GM12878 (cell line): ENCODE results near the gene CACNA1E. TPM values are rescaled to one million over a fixed set of nuclear protein-coding genes. Genes with fewer than 3 reads are reported as not detected.

Experiments used
- ATAC-seq: fragments of 200-7000 bp; cut with Tn5 transposase; 3 replicates; pipeline ENCODE4 v1.9.1; 2020; ENCODE audit warnings: mild to moderate bottlenecking, moderate library complexity
- BruUV-seq: library from RNA; stranded (reverse); fragments of 400-500 nt; replicated peaks from 2 replicates; lab custom pipeline; 2021; lab: Mats Ljungman, UMichigan
- CTCF ChIA-PET: fragments of 300-600 bp; sonication (Branson Sonifier 250); formaldehyde crosslinking; extraction: SDS; loops from one replicate; lab custom pipeline; 2021; ENCODE audit warnings: inconsistent platforms; lab: Yijun Ruan, JAX
- POLR2A ChIA-PET: fragments of 350-600 bp; formaldehyde crosslinking; extraction: SDS; loops from one replicate; lab custom pipeline; 2021; ENCODE audit warnings: inconsistent platforms; lab: Charles Lee
- RAD21 ChIA-PET: fragments of 300-600 bp; sonication (Branson Sonifier 250); formaldehyde crosslinking; loops from one replicate; lab custom pipeline; 2023; ENCODE audit warnings: antibody characterized with exemption; ENCODE audit not compliant: unreplicated experiment; lab: Charles Lee
- SMC1A ChIA-PET: fragments of 300-600 bp; sonication (Branson Sonifier 250); formaldehyde crosslinking; loops from one replicate; lab custom pipeline; 2023; ENCODE audit not compliant: unreplicated experiment, uncharacterized antibody; lab: Charles Lee
- DNase-seq: peaks from one replicate; pipeline ENCODE4 v3.0.0-alpha.2; 2011; ENCODE audit warnings: low read depth, low spot score
- FAIRE-seq: peaks from 3 replicates; lab custom pipeline; 2011; peaks lifted over from hg19 to GRCh38; lab: Jason Lieb, UNC
- H2AFZ ChIP-seq: 2 replicates; pipeline ENCODE4 v1.6.0; 2011; ENCODE audit warnings: low read depth, low read length, control low read depth; ENCODE audit not compliant: control insufficient read depth
- H3K27ac ChIP-seq: 2 replicates; pipeline ENCODE4 v1.5.1; 2011; ENCODE audit warnings: control low read depth; ENCODE audit not compliant: control insufficient read depth, insufficient read depth
- H3K27me3 ChIP-seq, 2 experiments: replicated peaks in 1 of 2; 2 replicates each; pipeline versions ENCODE4 v1.6.0 to v1.6.1; 2011; ENCODE audit warnings: low read length in 1 of 2; ENCODE audit not compliant: control insufficient read depth in 2 of 2, insufficient read depth in 2 of 2
- H3K36me3 ChIP-seq, 2 experiments: 2 replicates each; pipeline ENCODE4 v1.5.1; 2011; ENCODE audit warnings: low read length in 1 of 2; ENCODE audit not compliant: control insufficient read depth in 2 of 2, insufficient read depth in 2 of 2
- H3K4me1 ChIP-seq: 2 replicates; pipeline ENCODE4 v1.6.1; 2011; ENCODE audit warnings: mild to moderate bottlenecking, low read length, moderate library complexity, mixed read lengths; ENCODE audit not compliant: control insufficient read depth, insufficient read depth
- H3K4me2 ChIP-seq: 2 replicates; pipeline ENCODE4 v1.6.0; 2011; ENCODE audit warnings: control low read depth; ENCODE audit not compliant: control insufficient read depth, insufficient read depth
- H3K4me3 ChIP-seq: fragments of 200-600 bp; sonication (generic); 2 replicates; pipeline ENCODE4 v1.5.1; 2016
- H3K79me2 ChIP-seq: 2 replicates; pipeline ENCODE4 v1.6.0; 2011; ENCODE audit warnings: low read length; ENCODE audit not compliant: control insufficient read depth, insufficient read depth
- H3K9ac ChIP-seq: 2 replicates; pipeline ENCODE4 v1.8.0; 2011; ENCODE audit warnings: low read length, control low read depth, mixed read lengths; ENCODE audit not compliant: control insufficient read depth, insufficient read depth
- H3K9me3 ChIP-seq: replicated peaks from 3 replicates; pipeline ENCODE4 v1.5.1; 2011; ENCODE audit warnings: mild to moderate bottlenecking, low read length; ENCODE audit not compliant: control insufficient read depth, insufficient read depth
- H4K20me1 ChIP-seq: 2 replicates; pipeline ENCODE4 v1.6.0; 2011; ENCODE audit not compliant: control insufficient read depth, insufficient read depth
- CHD4 ChIP-seq: fragments of 200-600 bp; sonication (generic); IDR thresholded peaks from 2 replicates; pipeline ENCODE4 v1.6.1; 2016; ENCODE audit warnings: mild to moderate bottlenecking
- DPF2 ChIP-seq: fragments of 450-650 bp; IDR thresholded peaks from 2 replicates; pipeline ENCODE4 v1.6.1; 2017; ENCODE audit warnings: mild to moderate bottlenecking
- IKZF2 ChIP-seq, 2 experiments: fragments of 450-650 bp; IDR thresholded peaks; 2 replicates each; pipeline ENCODE4 v1.6.1; 2017; ENCODE audit warnings: mild to moderate bottlenecking in 2 of 2, moderate library complexity in 2 of 2
- KAT2A ChIP-seq: conservative IDR thresholded peaks from 2 replicates; pipeline ENCODE4 v1.6.1; 2011; ENCODE audit warnings: low read depth, low read length; ENCODE audit not compliant: control insufficient read depth
- MLLT1 ChIP-seq: fragments of 450-650 bp; IDR thresholded peaks from 2 replicates; pipeline ENCODE4 v1.6.1; 2016; ENCODE audit warnings: mild to moderate bottlenecking
- NFXL1 ChIP-seq: fragments of 450-650 bp; IDR thresholded peaks from 2 replicates; pipeline ENCODE4 v1.6.1; 2017; ENCODE audit warnings: antibody characterized with exemption, mild to moderate bottlenecking, borderline replicate concordance
- PAX5 ChIP-seq: IDR thresholded peaks from 2 replicates; pipeline ENCODE4 v1.6.1; 2011; ENCODE audit warnings: low read depth, low read length, borderline replicate concordance
- POLR2AphosphoS5 ChIP-seq: IDR thresholded peaks from 2 replicates; pipeline ENCODE4 v1.6.1; 2011; ENCODE audit warnings: mild to moderate bottlenecking, low read length, inconsistent platforms
- RB1 ChIP-seq: fragments of 450-650 bp; formaldehyde crosslinking; IDR thresholded peaks from 2 replicates; pipeline ENCODE4 v1.6.1; 2017; ENCODE audit warnings: mild to moderate bottlenecking, borderline replicate concordance
- SIN3A ChIP-seq: IDR thresholded peaks from 2 replicates; pipeline ENCODE4 v1.6.1; 2012; ENCODE audit warnings: low read depth, low read length, improper control_type of control experiment
- SREBF1 ChIP-seq: IDR thresholded peaks from 2 replicates; pipeline ENCODE4 v1.6.1; 2012; ENCODE audit warnings: mild to moderate bottlenecking, low read length
- STAT3 ChIP-seq: IDR thresholded peaks from 2 replicates; pipeline ENCODE4 v1.6.1; 2011; ENCODE audit warnings: low read depth, low read length, improper control_type of control experiment
- ZNF384 ChIP-seq: IDR thresholded peaks from 2 replicates; pipeline ENCODE4 v1.6.1; 2012; ENCODE audit warnings: low read depth, mild to moderate bottlenecking, low read length, improper control_type of control experiment, borderline replicate concordance
- ZNF592 ChIP-seq: fragments of 450-650 bp; IDR thresholded peaks from 2 replicates; pipeline ENCODE4 v1.6.1; 2017; ENCODE audit warnings: mild to moderate bottlenecking, moderate library complexity
- ZSCAN29 ChIP-seq: fragments of 450-650 bp; IDR thresholded peaks from 2 replicates; pipeline ENCODE4 v1.6.1; 2017; ENCODE audit warnings: mild to moderate bottlenecking, moderate library complexity
- ZZZ3 ChIP-seq: IDR thresholded peaks from 2 replicates; pipeline ENCODE4 v1.6.1; 2011; ENCODE audit warnings: low read depth; ENCODE audit not compliant: control insufficient read depth, insufficient read length
- WGBS: methylation state at CpG from one replicate; pipeline ENCODE4 v1.1.6; 2016; ENCODE audit warnings: low lambda C conversion rate; ENCODE audit not compliant: insufficient replicate concordance, insufficient coverage; ENCODE audit errors: missing lambda C conversion rate; 5-methylcytosine and 5-hydroxymethylcytosine counted together
- in situ Hi-C: fragments of 300-500 bp; cut with MboI; formaldehyde crosslinking; loops from 9 replicates; pipeline ENCODE4 v1.14.3; 2018; ENCODE audit warnings: mixed read lengths
- intact Hi-C: fragments of 100-400 bp; cut with micrococcal nuclease; formaldehyde crosslinking; loops from one replicate; pipeline ENCODE4 v1.14.2; 2022; ENCODE audit not compliant: unreplicated experiment
- polyA plus RNA-seq, 11 experiments: library from polyadenylated mRNA; depleted of rRNA in 4 of 11; unstranded in 6 of 11; stranded (reverse) in 5 of 11; fragments of >200 nt; fragmentation: Nextera tagmentation in 4 of 11; fragmentation: Illumina TruSeq in 1 of 11; extraction: Ambion mirVana in 4 of 11; extraction: Trizol in 1 of 11; gene quantifications; 1 replicate in 1 of 11; 2 replicates in 10 of 11; pipeline versions ENCODE4 v1.2.1 to v1.2.3, GENCODE V29; 2011 to 2016; ENCODE audit warnings: inconsistent platforms in 2 of 11, missing spikeins in 2 of 11, low read depth in 1 of 11
- total RNA-seq, 4 experiments: library from RNA; depleted of rRNA in 3 of 4; stranded (reverse); fragments of >200 nt in 3 of 4; fragmentation: Illumina TruSeq in 1 of 4; extraction: Trizol in 1 of 4; gene quantifications; 2 replicates each; pipeline versions ENCODE4 v1.2.1 to v1.2.3, GENCODE V29; 2013 to 2021
- TF ChIP-seq, protein P1 (sequence below): IDR thresholded peaks from 2 replicates; pipeline ENCODE4 v1.6.1; 2012; ENCODE audit warnings: low read depth, low read length, improper control_type of control experiment

CACNA1E gene
- total and polyA plus RNA-seq, 10 of the 15 experiments (the other 5 are each of a cell fraction or from before 2014, with no cell fraction given), result 0.57 to 22.0 (median 8.5) TPM

DNA sequence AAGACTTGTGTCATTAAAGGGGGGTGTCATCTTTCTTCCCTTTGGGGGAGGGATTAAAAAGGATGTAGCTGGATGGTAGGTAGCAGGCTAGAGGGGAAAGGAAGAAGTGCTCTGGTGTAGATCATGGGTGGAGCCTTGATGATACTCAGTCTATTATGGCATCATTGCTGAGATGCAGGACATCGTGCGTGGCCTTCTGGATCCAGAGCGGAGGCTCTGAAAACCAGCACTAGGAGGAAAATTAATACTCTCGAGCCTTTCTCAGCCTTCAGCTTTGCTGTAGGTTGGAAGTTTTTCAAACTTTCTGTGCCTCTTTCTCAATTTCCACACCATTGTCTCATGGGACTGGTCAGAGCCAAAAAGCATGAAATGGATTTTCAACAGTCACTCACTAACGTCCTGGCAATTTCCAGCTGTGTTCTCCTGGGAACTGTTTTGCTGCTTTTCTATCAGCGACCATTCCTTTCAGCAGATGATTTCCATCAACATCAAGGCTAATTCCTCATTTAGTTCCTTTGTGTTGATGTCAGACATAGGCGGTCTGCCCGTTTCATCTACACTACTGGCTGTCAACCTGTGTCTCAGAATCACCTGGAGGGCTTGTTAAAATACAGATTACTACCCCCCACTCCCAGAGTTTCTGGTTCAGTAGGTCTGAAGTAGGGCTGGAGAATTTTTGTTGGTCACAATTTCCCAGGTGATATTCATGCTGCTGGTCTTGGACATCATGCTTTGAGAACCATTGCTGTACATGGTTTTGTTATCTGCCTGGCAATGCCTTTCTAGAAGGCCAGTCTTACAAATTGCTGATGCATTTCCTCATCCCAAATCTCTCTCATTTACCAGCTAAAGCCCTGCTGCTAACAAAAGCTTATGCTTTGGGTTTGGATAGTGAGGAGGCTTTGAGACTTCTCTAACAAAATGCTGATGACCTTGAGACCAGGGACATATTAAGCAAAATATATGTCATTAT lies 7.7 kb downstream of the CACNA1E start:
- Histone ChIP-seq H2AFZ (no peak overlapping the region), H3K4me1 (0 out of 2 replicates have a peak, but pooled peaks cover 6% of the 10 kb centered on the region), H3K79me2 (peaks cover 15% of the 10 kb centered on the region), H3K27me3 (no peaks in the 10 kb centered on the region), H4K20me1 (peaks cover 3% of the 10 kb centered on the region; the same call in 1 of the 2 replicates), H3K36me3 (no peaks in the 10 kb centered on the region), H3K9me3 (no peaks in the 10 kb centered on the region), H3K4me2 (no peak overlapping the region), H3K4me3 (peak overlapping the region; percentile 10; the same call in 1 of the 2 replicates), H3K27ac (no peak overlapping the region), H3K9ac (no peak overlapping the region)
- ATAC-seq (no peak), DNase-seq (no peak), FAIRE-seq (no peak)
- POLR2A ChIA-PET, result interaction anchor here (0.7 to 13.8 kb wide), 5 partner anchors 9 to 165 kb away, joined by 3 to 135 read pairs (median 6); partner anchors contain the start of gene CACNA1E
- intact Hi-C loops (no loop called here), in situ Hi-C loops (no loop called here)
- WGBS, result 77% methylated on average over 8 of the region's 8 CpGs
- RAD21 ChIA-PET, result interaction anchor here (1.1 to 14.3 kb wide), 5 partner anchors 8 to 445 kb away, joined by 3 to 278 read pairs (median 6); partner anchors contain the start of gene CACNA1E
- CTCF ChIA-PET, result interaction anchor here (0.7 to 6.1 kb wide), 8 partner anchors 8 to 446 kb away, joined by 3 to 57 read pairs (median 6); partner anchors contain the start of gene CACNA1E
- SMC1A ChIA-PET, result interaction anchor here (0.7 to 21.3 kb wide), 9 partner anchors 8 to 446 kb away, joined by 3 to 260 read pairs (median 4); partner anchors contain the start of gene CACNA1E
- no TSS peak for BruUV-seq
- TF ChIP-seq ZNF592 (no peak), ZZZ3 (no peak), SREBF1 (no peak), PAX5 (no peak), ZNF384 (no peak), SIN3A (no peak), CHD4 (no peak), NFXL1 (no peak), POLR2AphosphoS5 (no peak), IKZF2 (IDR thresholded peaks at IDR 0.05) (no peak), MLLT1 (no peak), ZSCAN29 (no peak), DPF2 (no peak), RB1 (no peak), KAT2A (no peak), STAT3 (no peak)
- TF ChIP-seq, protein P1, sequence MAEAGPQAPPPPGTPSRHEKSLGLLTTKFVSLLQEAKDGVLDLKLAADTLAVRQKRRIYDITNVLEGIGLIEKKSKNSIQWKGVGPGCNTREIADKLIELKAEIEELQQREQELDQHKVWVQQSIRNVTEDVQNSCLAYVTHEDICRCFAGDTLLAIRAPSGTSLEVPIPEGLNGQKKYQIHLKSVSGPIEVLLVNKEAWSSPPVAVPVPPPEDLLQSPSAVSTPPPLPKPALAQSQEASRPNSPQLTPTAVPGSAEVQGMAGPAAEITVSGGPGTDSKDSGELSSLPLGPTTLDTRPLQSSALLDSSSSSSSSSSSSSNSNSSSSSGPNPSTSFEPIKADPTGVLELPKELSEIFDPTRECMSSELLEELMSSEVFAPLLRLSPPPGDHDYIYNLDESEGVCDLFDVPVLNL, result no peak
